HTR-8/SVneo (cell line): ENCODE data around the gene ARMC9.

Source experiments
- DNase-seq: peaks from one replicate; pipeline ENCODE4 v3.0.0; 2011; ENCODE audit warnings: low spot score, mixed read lengths; ENCODE audit not compliant: insufficient read length
- FAIRE-seq: peaks from 2 replicates; lab custom pipeline; 2011; peaks lifted over from hg19 to GRCh38; lab: Jason Lieb, UNC

Gene ARMC9

DNA sequence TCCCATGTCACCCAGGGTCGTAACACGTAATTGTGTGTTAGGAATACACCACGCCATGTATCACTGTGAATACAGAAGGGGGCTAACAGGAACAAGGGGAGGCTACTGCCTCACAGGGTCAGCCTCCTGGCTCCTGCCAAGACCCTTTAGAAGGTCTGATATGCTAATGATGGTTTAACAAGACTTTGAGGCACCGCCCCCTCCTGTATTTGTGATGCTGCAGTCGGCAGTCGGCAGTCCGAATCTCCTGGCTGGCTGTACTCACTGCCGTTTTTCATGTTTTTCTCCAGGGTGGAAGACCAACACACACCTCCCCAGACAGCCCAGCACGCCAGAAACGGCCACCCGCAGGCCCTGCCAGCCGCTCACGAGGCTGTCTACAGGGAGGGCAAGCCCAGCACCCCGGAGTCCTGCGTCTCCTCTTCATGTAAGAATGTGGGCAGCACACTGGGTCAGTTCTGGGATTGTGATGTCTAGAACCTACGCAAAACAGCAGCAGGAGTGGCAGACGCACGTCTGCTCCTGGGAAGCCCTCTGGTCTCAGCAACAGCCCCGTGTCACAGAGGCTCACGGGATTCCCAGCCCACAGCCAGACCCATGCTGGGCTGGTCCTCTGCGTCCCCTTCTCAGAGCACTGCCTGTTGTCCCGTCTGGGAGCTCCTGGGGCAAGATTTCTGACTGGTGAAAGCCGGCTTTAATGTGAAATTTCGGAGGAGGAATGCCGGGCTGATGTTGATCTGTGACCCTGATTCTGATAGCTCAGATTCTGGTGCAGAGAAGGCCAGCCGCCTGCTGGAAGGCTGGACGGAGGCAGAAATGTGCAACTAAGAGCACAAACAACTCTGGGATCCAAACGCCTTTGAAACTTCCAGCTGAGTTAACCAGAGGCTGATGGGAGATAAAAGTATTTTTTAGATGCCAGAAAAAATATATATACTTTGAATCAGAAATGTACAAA lies 157.4 kb downstream of the ARMC9 start:
- FAIRE-seq (no peak), DNase-seq (no peak)

DNA sequence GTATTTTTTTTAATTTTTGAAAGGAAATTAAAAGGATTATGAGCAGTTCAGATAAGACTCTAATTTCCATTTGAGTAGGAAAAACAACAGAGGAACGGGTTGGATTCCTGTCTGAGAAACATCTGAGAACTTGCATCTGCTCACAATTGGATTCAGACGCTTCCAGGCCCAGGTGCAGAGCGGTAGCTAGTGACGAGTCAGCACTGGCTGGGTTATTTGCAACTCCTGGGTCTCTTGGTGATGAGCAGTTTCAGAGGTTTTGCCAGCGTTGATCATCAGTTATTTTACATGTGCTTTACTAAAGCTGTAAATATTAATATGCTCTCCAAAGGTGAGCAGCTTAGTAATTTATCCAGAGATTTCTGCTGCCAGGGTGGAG lies 158.0 kb downstream of the ARMC9 start:
- no peak for DNase-seq
- no peak for FAIRE-seq

DNA sequence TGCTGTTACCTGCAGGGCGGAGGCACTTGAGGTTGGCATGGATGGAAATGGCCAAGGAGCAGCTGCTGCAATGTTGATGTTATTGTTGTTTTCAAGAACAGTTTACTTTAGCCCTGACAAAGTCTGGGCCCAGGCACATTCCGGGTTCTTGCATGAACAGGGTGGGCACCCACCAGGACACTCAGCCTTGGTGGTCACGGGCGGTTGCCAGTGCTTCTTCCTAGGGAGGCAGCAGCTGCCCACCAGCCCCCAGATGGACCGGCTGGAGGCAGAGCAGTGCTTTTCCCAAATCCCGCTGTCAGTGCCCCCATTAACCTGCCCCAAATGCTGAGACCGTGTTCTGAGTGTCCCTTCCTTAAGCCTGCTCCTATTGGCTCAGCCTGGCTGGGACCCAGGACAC lies 158.6 kb downstream of the ARMC9 start:
- FAIRE-seq (no peak), DNase-seq (no peak)

DNA sequence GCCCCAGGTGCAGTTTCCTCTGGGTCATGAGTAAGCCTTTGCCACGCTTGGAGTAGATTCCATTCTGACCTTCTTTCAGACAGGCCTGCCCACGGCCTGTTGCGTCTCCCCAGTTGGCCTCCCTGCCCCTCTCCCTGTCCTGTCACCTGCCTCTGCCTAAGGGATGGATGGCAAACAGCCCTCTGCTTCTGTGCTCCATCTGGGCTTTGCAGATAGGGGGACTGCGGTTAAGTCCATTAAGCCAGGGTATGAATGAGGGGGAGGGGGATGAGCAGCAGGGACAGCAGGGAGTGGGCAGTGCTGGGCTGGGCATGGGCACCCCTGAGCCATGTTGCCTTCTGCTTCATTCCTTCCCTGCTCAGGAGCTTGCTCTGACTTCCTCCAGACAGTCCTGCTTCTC lies 159.5 kb downstream of the ARMC9 start:
- DNase-seq: no peak
- FAIRE-seq: no peak

DNA sequence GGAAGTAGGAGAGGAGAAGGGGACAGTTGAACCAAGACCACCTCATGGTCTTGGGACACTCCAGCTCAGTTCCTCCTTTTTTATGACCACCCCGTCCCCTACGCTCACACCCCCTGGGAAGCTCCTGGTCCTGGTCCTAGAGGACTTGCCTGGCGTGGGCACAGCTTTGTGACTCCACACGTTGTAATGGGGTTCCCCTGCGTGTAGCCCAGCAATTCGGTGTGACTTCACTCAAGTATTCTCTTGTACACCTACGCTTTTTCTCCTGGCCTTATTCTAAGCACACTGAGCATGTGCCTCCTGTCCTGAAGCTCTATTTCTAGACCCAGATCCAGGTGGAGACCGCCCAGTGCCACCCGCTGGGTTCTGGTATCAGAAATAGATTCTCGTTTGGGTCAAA lies 161.0 kb downstream of the ARMC9 start:
- DNase-seq (no peak), FAIRE-seq (no peak)

DNA sequence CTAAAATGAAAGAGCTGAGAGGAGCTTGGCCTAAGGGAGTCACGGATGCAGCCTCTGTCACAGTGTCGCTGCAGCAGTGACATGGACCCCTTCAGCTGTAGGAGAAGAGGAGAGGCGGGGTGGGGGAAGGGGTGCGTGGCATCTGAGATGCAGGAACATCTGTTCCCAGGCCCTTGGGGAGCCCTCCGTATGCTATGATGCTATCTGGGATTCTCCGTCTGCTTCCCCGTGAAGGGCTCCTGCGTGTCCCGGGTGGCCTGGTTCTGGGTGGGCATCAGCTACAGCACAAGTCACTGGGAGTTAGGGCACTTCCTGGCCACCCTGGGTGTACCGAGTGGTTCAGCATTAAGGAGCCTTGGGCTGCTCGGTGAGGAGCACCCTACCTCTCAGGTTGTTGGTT lies 161.5 kb downstream of the ARMC9 start:
- DNase-seq (no peak), FAIRE-seq (no peak)

DNA sequence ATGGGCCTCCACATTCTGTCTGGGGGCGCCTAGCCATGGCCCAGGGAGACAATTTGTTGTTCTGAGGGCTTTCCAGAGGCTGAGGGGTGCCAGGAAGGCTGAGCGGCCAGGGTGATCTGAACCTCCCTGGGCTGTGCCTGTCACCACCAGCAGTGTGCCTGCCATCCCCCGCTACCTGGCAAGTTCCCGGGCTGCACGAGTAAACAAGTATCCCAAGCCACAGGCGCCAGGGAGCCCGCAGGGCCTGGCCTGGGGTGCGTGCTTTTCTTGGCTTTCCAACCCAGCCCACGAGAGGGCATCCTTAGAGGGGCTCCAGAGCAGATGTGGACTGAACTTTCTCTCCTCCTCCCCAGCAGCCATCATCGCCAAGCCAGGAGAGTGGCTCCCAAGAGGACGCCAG lies 162.0 kb downstream of the ARMC9 start:
- FAIRE-seq (no peak), DNase-seq (no peak)

DNA sequence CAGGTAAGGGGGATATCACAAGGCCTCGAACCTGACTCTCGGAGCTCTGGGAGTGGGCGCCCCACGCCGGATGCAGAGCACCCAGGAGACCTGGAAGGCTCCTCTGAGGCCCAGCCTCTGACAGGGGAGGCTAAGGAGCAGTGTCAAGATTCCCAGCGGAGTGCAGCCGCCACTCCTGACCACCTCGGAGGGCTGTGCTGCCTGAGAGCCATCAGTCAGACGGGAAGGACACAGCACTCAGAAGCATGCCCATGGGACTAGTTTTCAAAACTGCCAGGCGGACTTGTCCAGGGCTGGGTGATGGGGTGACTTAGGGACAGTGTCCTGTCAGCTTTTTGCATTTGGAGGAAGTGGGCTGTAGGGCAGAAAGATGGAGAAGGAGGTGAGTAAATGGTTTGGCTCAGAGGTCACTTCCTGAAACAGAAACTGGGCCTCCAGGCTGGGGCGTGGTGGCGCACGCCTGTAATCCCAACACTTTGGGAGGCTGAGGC lies 162.5 kb downstream of the ARMC9 start:
- no peak for DNase-seq
- FAIRE-seq: no peak

DNA sequence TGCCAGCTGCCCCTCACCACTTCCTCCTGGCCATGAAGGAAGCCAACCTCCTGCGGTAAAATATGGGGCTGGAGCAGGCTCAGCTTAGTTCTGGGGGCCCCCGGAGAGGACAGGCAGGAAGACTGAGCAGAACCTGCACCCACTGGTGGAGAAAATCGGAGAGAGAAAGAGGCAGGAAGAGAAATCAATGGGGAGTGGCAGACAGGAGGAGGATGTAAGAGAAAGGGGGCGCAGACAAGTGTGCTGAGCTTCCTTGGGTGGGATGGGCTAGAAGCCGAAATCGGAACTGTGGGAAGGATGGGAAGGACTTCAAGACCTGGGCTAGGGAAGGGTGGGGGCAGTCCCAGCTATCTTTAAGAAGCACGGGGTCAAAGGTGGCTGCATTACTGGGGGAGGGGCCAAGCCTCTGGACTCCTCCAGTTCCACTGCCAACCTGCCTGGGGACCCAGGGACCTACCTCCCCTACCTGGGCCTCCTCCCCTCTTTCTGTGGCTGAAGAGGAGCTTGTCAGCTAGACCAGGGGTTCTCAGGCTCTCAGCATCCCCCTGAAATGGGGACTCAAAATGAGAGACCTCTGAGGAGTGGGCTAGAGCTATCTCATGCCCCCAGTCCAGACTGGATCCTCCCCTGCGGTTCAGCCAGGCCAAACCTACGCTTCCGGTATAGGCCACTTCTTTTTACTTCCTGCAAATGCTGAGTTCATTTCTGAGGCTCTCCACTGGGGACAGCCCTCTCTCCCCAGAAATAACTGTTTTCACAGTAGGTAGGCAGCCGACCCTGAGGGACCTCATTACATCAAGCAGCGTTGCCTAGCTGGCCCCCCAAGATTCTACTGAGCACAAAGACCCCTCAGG lies 163.5 kb downstream of the ARMC9 start:
- no peak for FAIRE-seq
- no peak for DNase-seq

DNA sequence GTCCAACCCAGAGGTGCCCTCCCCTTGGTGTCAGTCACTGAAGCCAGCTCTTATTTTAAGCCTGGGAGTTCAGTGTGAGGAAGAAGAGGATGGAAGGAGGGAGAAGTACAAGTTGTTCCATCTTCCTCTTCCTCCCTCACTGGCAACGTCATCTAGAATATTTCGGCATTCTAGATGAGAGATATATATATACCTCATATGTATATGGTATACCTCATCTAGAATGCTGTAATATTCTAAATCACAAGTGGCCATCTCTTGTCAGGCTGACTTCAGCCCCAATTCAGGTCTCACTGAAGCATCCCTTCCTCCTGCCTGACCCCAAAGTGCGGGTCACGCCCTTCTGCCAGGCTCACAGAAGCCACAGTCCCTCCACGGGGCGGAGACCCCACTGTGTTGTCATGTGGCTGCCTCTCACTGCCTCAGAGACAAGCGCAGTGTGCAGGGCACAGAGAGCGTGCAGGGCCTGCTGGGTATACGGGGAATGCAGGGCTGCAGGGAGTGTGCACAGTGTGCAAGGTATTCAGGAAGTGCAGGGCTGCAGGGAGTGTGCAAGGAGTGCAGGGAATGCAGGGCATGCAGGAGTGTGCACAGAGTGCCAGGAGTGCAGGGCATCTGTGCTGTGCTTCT lies 164.2 kb downstream of the ARMC9 start:
- FAIRE-seq (no peak), DNase-seq (no peak)

DNA sequence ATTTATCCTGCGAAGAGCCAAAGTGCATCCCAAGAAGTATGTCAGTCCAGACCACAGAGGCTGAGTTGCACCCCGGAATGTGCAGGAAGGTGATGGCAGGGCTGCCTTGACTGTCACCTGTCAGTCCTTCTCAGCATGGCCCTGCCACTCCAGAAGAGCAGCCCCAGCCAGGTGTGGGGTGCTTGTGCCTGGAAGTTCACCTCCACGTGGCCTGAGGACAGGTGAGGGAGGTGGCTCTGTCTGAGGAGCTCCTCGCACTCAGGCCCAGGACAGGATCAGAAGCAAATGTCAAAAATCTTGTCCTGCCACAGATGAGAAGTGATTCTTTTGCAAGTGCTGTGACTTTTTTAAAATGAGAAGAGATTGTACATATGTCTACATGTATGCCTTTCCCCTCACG lies 165.6 kb downstream of the ARMC9 start:
- no peak for DNase-seq
- no peak for FAIRE-seq

DNA sequence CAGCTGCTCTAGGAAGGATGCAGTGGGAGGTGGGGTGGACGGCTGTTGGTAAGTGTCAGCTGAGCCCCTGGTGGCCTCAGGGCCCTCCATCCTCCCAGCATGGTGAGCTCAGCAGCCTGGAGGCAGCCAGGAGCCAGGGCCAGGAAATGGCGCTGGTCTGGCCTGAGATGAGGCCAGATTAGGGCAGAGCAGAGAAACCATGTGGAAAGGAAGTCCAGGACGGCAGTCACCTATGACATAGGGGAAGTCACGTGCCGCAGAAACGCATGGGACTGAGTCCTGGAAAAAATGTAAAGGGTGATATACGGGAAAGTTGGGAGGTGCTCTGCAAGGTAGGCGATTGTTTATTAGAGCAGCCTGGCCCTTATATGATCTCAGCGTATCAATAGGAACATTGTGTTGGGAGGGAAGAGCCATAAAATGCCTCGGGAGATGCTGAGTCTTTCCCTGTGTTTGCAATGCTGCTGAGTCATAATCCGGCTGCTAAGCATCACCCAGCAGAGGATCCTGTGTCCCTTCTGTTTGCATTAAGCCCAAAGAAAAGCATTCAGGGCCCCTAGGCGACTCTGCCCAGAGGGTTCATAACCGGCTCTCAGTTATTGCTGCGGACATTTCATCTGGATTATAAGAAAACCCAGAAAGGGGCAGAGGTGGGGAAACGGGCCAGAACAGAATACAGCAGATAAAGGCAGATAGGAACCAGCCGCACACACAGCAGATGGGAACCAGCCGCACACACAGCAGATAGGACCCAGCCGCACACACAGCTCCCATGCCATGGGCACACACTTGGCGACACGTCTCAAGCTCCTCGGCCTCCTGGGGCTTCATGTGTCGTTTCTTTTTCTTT lies 166.8 kb downstream of the ARMC9 start:
- peak; percentile 67 for FAIRE-seq
- peak; percentile 80 for DNase-seq

DNA sequence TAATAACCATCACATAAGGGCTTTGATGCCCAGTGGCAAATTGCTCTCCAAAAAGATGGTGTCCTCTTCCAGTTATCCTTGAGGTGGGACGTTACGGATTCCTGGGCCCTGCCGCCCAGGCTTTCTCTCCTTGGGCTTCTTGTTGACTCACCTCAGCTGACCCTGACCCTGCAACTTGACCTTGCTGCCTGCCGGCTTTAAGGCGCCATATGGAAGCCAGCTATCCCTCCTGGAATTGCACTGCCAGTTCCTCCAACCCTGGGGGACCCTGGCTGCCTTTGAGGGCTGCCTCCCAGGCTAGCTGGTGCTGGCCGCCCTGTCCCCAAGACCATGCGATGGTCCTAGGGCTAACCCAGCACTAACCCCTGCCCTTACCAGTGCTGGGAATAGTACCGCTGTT lies 168.7 kb downstream of the ARMC9 start:
- DNase-seq (no peak), FAIRE-seq (no peak)

DNA sequence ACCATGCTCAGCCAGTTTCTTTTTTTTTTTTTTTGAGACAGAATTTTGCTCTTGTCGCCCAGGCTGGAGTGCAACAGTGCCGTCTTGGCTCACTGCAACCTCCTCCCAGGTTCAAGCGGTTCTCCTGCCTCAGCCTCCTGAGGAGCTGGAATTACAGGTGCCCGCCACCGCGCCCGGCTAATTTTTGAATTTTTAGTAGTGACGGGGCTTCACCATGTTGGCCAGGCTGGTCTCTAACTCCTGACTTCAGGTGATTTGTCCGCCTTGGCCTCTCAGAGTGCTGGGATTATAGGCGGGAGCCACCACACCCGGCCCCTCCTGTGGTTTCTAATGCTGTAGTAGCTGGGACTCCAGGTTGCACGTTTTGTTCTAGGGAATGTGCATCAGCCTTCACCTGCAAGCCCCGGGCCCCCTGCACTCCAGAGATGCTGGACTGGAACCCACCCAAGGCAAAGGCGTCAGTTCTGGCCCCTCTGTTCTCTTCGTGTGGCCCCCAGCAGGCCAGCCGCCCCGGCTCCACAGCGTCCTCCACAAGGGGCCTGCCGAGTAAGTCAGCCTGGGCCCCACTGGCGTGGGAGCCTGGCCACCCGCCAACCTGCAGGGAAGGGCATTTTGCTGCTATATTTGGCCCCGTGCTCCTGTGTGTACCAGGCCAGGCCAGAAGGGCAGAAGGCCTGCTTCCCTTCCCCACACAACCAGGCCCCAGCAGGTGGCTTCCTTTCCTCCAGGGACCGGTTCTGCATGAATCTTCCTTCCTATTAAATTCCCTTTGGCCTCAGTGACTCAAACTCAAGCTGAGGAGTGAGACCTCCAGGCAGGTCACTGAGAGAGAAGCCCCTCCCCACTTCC lies 171.4 kb downstream of the ARMC9 start:
- FAIRE-seq (no peak), DNase-seq (no peak)

DNA sequence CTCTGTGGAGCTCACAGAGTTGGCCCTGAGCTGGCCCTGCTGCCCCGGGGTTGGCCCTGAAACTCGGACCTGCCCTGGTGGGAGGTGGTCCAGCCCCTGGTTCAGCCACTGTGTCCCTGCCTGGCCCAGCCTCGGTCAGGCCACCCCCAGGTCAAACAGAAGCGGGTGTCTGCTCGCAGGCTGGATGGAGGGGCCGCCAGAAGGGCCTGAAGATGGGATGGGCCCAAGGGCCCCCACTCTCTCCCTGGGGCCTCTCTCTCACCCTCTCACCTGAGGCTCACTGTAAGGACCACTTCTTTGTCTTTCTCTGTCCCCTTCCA lies 172.0 kb downstream of the ARMC9 start:
- no peak for FAIRE-seq
- no peak for DNase-seq

DNA sequence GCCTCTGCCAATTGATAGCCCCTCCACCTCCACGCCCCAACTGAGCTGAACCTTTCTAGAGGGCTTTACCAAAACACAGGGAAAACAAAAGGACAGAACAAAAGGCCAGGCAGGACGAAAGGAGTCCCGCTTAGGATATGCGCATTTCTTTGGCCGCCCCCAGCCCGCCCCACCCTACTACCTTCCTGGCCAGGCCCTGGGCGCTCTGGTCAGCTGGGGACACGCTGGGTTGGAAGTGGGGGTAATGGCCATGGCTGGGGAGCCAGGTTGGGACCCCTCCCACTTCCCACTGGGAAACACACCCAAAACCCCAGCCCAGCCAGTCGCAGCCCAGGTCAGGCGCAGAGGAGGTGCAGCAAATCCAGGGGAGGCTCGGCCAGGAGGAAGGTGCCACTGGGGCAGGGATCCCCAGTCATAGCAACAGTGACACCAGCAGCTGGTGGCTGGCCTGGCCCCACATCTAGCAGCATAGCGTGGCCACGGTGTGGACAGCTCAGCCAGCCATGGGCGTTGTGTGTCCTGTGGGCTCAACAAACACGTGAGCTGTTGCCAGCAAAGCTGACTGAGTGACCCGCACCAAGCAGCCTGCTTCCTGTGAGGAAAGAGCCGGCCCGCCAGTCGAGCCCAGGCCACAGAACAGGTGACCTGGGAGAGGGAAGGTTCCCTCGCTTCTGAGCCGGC lies 172.5 kb downstream of the ARMC9 start:
- DNase-seq (no peak), FAIRE-seq (no peak)

DNA sequence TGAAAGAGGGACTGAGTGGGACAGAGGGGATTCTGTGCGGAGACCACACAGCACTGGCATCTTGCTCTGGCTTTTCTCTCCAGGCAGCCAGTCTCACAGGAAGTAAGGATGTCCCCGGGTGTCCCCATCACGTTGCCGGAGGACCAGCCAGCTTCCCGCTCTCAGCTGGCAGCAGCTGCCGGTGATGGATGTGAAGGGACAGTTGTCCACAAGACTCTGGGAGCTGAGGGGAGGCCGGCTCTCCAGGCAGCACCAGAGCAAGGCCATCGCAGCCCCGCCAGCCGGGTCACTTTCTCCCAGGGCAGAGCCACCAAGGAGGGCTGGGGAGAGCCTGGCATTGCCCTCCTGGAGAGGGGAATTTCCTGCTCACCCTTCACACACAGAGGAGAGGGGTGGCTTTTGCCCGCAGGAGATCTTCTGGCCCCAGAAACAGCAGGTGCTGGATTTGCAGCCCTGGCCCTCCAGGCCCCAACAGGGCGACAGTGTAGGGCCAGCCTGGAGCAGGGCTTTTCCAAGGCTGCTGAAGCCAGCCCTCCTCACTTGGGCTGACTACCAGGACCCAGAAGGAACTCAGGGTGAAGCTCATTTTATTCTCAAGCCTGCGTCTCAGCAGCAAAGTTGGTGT lies 173.1 kb downstream of the ARMC9 start:
- FAIRE-seq: no peak

DNA sequence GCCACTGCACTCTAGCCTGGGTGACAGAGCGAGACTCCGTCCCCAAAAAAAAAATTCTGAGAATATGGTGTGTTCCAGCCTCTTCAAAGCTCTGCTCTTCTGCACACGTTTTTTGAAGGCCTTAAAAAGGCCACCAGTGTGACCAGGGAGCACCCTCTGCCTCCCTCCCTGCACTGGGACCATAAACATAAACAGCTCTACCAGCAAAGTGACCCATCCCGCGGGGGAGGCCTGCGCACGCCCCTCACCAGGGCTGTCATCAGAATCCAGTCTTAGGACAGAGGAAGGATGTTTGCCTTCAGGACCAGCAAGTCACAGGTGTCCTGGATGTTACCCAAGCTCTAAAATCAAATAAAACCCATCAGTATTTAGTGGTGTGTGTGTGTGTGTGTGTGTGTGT lies 173.9 kb downstream of the ARMC9 start:
- FAIRE-seq (no peak), DNase-seq (no peak)

More for the DNA sequence above, 173.1 kb downstream of the ARMC9 start:
- no peak for DNase-seq
